Measurements from ENCODE around the gene CEL. TPM values are rescaled to one million over a fixed set of nuclear protein-coding genes. Genes with fewer than 3 reads are reported as not detected.

The CEL gene
- total RNA-seq, 1 experiment from 2014 or later, result 3.6 TPM

GRCh38 chr9:133031130-133031422, 30.7 kb upstream of the CEL start:
- no CpG with 5 or more reads among the region's 16 CpGs for WGBS (ENCODE audit: extremely low coverage, insufficient read length, low lambda C conversion rate)

More at GRCh38 chr9:133031130-133031422, 30.7 kb upstream of the CEL start:
- no peak overlapping the region for H4K8ac ChIP-seq (replicated peaks; ENCODE audit: insufficient read length, low read depth, low read length)
- Mint-ChIP-seq H3K36me3 (ENCODE audit: insufficient read depth in 1 of 3, low read depth in 3 of 3) (peaks cover 5 to 12% (median 8%) of the 10 kb centered on the region in 3 experiments; a peak in 5 of 7 replicates), H3K4me3 (peak overlapping the region; percentile 93 to 99), H3K27ac (peak overlapping the region; percentile 99 to 100 (median 100); a peak in 6 of 7 replicates), H3K4me1 (peaks cover 17 to 18% of the 10 kb centered on the region in 2 experiments), H3K9me3 (peaks cover 2 to 6% of the 10 kb centered on the region in 2 experiments; a peak in 3 of 5 replicates), H3K27me3 (ENCODE audit: low read depth) (peaks cover 11% of the 10 kb centered on the region)
- no peak overlapping the region for H3K23ac ChIP-seq (ENCODE audit: insufficient read length, low read depth, low read length)
- peaks cover 4% of the 10 kb centered on the region for H3K23me2 ChIP-seq (ENCODE audit: insufficient read length, low read depth, low read length, poor library complexity, severe bottlenecking)
- H3K56ac ChIP-seq (ENCODE audit: insufficient read length, low read depth, low read length), result no peak overlapping the region
- no peaks in the 10 kb centered on the region for H3K9me3 ChIP-seq (ENCODE audit: control insufficient read depth, low read depth, low read length)
- no peaks in the 10 kb centered on the region for H3K27me3 ChIP-seq (ENCODE audit: insufficient read depth, low read length)
- H2BK15ac ChIP-seq (ENCODE audit: low read depth, low read length), result no peak overlapping the region
- no peak overlapping the region for H4K5ac ChIP-seq (ENCODE audit: insufficient read length, low read depth, low read length)
- no peak overlapping the region for H2BK120ac ChIP-seq (ENCODE audit: low read depth, low read length, poor library complexity, severe bottlenecking)
- H3K27ac ChIP-seq (ENCODE audit: insufficient read length, low read depth, low read length), result no peak overlapping the region
- no peak overlapping the region for H2AFZ ChIP-seq (ENCODE audit: low read length)
- H3K79me1 ChIP-seq (ENCODE audit: insufficient read depth, low read depth, low read length, poor library complexity, severe bottlenecking), result peaks cover 3% of the 10 kb centered on the region
- H3K9ac ChIP-seq (ENCODE audit: extremely low read depth, insufficient read length, low read length), result peak overlapping the region; percentile 85
- no peaks in the 10 kb centered on the region for H4K20me1 ChIP-seq (ENCODE audit: control insufficient read depth, insufficient read depth, insufficient read length)
- H2BK12ac ChIP-seq (ENCODE audit: insufficient read length, low read depth, low read length), result no peak overlapping the region
- H4K91ac ChIP-seq (ENCODE audit: insufficient read length, low read depth, low read length), result no peak overlapping the region
- H2AK5ac ChIP-seq (ENCODE audit: insufficient read length, low read length), result no peak overlapping the region
- H3T11ph ChIP-seq (ENCODE audit: low read length), result no peak overlapping the region
- no peak for TF ChIP-seq CTCF (conservative IDR thresholded peaks at IDR 0.05)
- no peak overlapping the region for H3K4ac ChIP-seq (ENCODE audit: low read depth, low read length)
- no peak overlapping the region for H2BK5ac ChIP-seq (ENCODE audit: insufficient read length, low read length)
- H3K79me2 ChIP-seq (ENCODE audit: insufficient read depth, low read length), result peaks cover 25% of the 10 kb centered on the region; the same call in 1 of the 2 replicates
- no peaks in the 10 kb centered on the region; the same call in 1 of the 2 replicates for H3K4me1 ChIP-seq (ENCODE audit: insufficient read depth, low read length)
- H2BK20ac ChIP-seq (ENCODE audit: low read depth, low read length, poor library complexity, severe bottlenecking), result no peak overlapping the region
- H3K4me2 ChIP-seq (ENCODE audit: insufficient read depth, insufficient read length, low read length), result peak overlapping the region; percentile 48
- H3K14ac ChIP-seq (ENCODE audit: insufficient read depth, low read length), result peak overlapping the region; percentile 50
- peak overlapping the region; percentile 67 for H3K18ac ChIP-seq (ENCODE audit: insufficient read length, low read depth, low read length)
- DNase-seq, result no peak
